ENCODE results near the gene KLK7.

The KLK7 gene

GRCh38 chr19:50928831-50929230 is 54.9 kb downstream of the KLK7 start:
- DNase-seq, result no peak

Measured in NCI-H1105 (cell line).